GM12878 (cell line): Measurements from ENCODE around the gene MEIOB. TPM values are rescaled to one million over a fixed set of nuclear protein-coding genes. Genes with fewer than 3 reads are reported as not detected.

Experiments used
- ATAC-seq: fragments of 200-7000 bp; cut with Tn5 transposase; 3 replicates; pipeline ENCODE4 v1.9.1; 2020; ENCODE audit warnings: mild to moderate bottlenecking, moderate library complexity
- BruUV-seq: library from RNA; stranded (reverse); fragments of 400-500 nt; replicated peaks from 2 replicates; lab custom pipeline; 2021; lab: Mats Ljungman, UMichigan
- CTCF ChIA-PET: fragments of 300-600 bp; sonication (Branson Sonifier 250); formaldehyde crosslinking; extraction: SDS; loops from one replicate; lab custom pipeline; 2021; ENCODE audit warnings: inconsistent platforms; lab: Yijun Ruan, JAX
- POLR2A ChIA-PET: fragments of 350-600 bp; formaldehyde crosslinking; extraction: SDS; loops from one replicate; lab custom pipeline; 2021; ENCODE audit warnings: inconsistent platforms; lab: Charles Lee
- RAD21 ChIA-PET: fragments of 300-600 bp; sonication (Branson Sonifier 250); formaldehyde crosslinking; loops from one replicate; lab custom pipeline; 2023; ENCODE audit warnings: antibody characterized with exemption; ENCODE audit not compliant: unreplicated experiment; lab: Charles Lee
- SMC1A ChIA-PET: fragments of 300-600 bp; sonication (Branson Sonifier 250); formaldehyde crosslinking; loops from one replicate; lab custom pipeline; 2023; ENCODE audit not compliant: unreplicated experiment, uncharacterized antibody; lab: Charles Lee
- DNase-seq: peaks from one replicate; pipeline ENCODE4 v3.0.0-alpha.2; 2011; ENCODE audit warnings: low read depth, low spot score
- FAIRE-seq: peaks from 3 replicates; lab custom pipeline; 2011; peaks lifted over from hg19 to GRCh38; lab: Jason Lieb, UNC
- H2AFZ ChIP-seq: 2 replicates; pipeline ENCODE4 v1.6.0; 2011; ENCODE audit warnings: low read depth, low read length, control low read depth; ENCODE audit not compliant: control insufficient read depth
- H3K27ac ChIP-seq: 2 replicates; pipeline ENCODE4 v1.5.1; 2011; ENCODE audit warnings: control low read depth; ENCODE audit not compliant: control insufficient read depth, insufficient read depth
- H3K27me3 ChIP-seq, 2 experiments: replicated peaks in 1 of 2; 2 replicates each; pipeline versions ENCODE4 v1.6.0 to v1.6.1; 2011; ENCODE audit warnings: low read length in 1 of 2; ENCODE audit not compliant: control insufficient read depth in 2 of 2, insufficient read depth in 2 of 2
- H3K36me3 ChIP-seq, 2 experiments: 2 replicates each; pipeline ENCODE4 v1.5.1; 2011; ENCODE audit warnings: low read length in 1 of 2; ENCODE audit not compliant: control insufficient read depth in 2 of 2, insufficient read depth in 2 of 2
- H3K4me1 ChIP-seq: 2 replicates; pipeline ENCODE4 v1.6.1; 2011; ENCODE audit warnings: mild to moderate bottlenecking, low read length, moderate library complexity, mixed read lengths; ENCODE audit not compliant: control insufficient read depth, insufficient read depth
- H3K4me2 ChIP-seq: 2 replicates; pipeline ENCODE4 v1.6.0; 2011; ENCODE audit warnings: control low read depth; ENCODE audit not compliant: control insufficient read depth, insufficient read depth
- H3K4me3 ChIP-seq: fragments of 200-600 bp; sonication (generic); 2 replicates; pipeline ENCODE4 v1.5.1; 2016
- H3K79me2 ChIP-seq: 2 replicates; pipeline ENCODE4 v1.6.0; 2011; ENCODE audit warnings: low read length; ENCODE audit not compliant: control insufficient read depth, insufficient read depth
- H3K9ac ChIP-seq: 2 replicates; pipeline ENCODE4 v1.8.0; 2011; ENCODE audit warnings: low read length, control low read depth, mixed read lengths; ENCODE audit not compliant: control insufficient read depth, insufficient read depth
- H3K9me3 ChIP-seq: replicated peaks from 3 replicates; pipeline ENCODE4 v1.5.1; 2011; ENCODE audit warnings: mild to moderate bottlenecking, low read length; ENCODE audit not compliant: control insufficient read depth, insufficient read depth
- H4K20me1 ChIP-seq: 2 replicates; pipeline ENCODE4 v1.6.0; 2011; ENCODE audit not compliant: control insufficient read depth, insufficient read depth
- CBX3 ChIP-seq: fragments of 200-600 bp; sonication (generic); IDR thresholded peaks from 2 replicates; pipeline ENCODE4 v1.6.1; 2016; ENCODE audit warnings: low read depth, borderline replicate concordance
- CREB1 ChIP-seq: IDR thresholded peaks from 2 replicates; pipeline ENCODE4 v1.6.1; 2012; ENCODE audit warnings: low read depth, mild to moderate bottlenecking, inconsistent platforms
- E2F4 ChIP-seq: IDR thresholded peaks from 2 replicates; pipeline ENCODE4 v1.6.1; 2012; ENCODE audit warnings: low read depth, low read length, improper control_type of control experiment
- EGR1 ChIP-seq, 2 experiments: IDR thresholded peaks; 1 replicate in 1 of 2; 2 replicates in 1 of 2; pipeline ENCODE4 v1.6.1; 2011 to 2012; ENCODE audit warnings: low read depth in 2 of 2, low read length in 2 of 2, borderline replicate concordance in 1 of 2, mild to moderate bottlenecking in 1 of 2, moderate library complexity in 1 of 2
- FOXK2 ChIP-seq: fragments of 450-650 bp; IDR thresholded peaks from 2 replicates; pipeline ENCODE4 v1.6.1; 2017; ENCODE audit warnings: mild to moderate bottlenecking, moderate library complexity
- GABPA ChIP-seq: IDR thresholded peaks from 2 replicates; pipeline ENCODE4 v1.6.1; 2014; ENCODE audit warnings: antibody characterized with exemption, low read depth, mild to moderate bottlenecking, inconsistent platforms
- HDAC2 ChIP-seq: fragments of 200-600 bp; sonication (generic); IDR thresholded peaks from 2 replicates; pipeline ENCODE4 v1.6.1; 2017
- JUNB ChIP-seq: IDR thresholded peaks from 2 replicates; pipeline ENCODE4 v1.6.1; 2016; ENCODE audit warnings: antibody characterized with exemption, mild to moderate bottlenecking
- NBN ChIP-seq: fragments of 450-650 bp; IDR thresholded peaks from 2 replicates; pipeline ENCODE4 v1.6.1; 2016
- NR2F1 ChIP-seq: fragments of 450-650 bp; conservative IDR thresholded peaks from 2 replicates; pipeline ENCODE4 v1.6.1; 2017; ENCODE audit warnings: mild to moderate bottlenecking
- REST ChIP-seq: IDR thresholded peaks from 2 replicates; pipeline ENCODE4 v1.6.1; 2012; ENCODE audit warnings: mild to moderate bottlenecking, low read depth, low read length
- SIX5 ChIP-seq: IDR thresholded peaks from 2 replicates; pipeline ENCODE4 v1.6.1; 2011; ENCODE audit warnings: mild to moderate bottlenecking, low read depth, low read length, moderate library complexity; ENCODE audit not compliant: severe bottlenecking
- SUPT20H ChIP-seq: IDR thresholded peaks from 2 replicates; pipeline ENCODE4 v1.6.1; 2011; ENCODE audit warnings: low read depth, mild to moderate bottlenecking, low read length, moderate library complexity, borderline replicate concordance; ENCODE audit not compliant: control insufficient read depth
- TBL1XR1 ChIP-seq: IDR thresholded peaks from 2 replicates; pipeline ENCODE4 v1.6.1; 2012; ENCODE audit warnings: low read depth, low read length, improper control_type of control experiment
- ZNF207 ChIP-seq: fragments of 450-650 bp; IDR thresholded peaks from 2 replicates; pipeline ENCODE4 v1.6.1; 2014; ENCODE audit warnings: antibody characterized with exemption, mild to moderate bottlenecking, borderline replicate concordance
- ZNF687 ChIP-seq: fragments of 450-650 bp; IDR thresholded peaks from 2 replicates; pipeline ENCODE4 v1.6.1; 2017; ENCODE audit warnings: mild to moderate bottlenecking, moderate library complexity
- WGBS: methylation state at CpG from one replicate; pipeline ENCODE4 v1.1.6; 2016; ENCODE audit warnings: low lambda C conversion rate; ENCODE audit not compliant: insufficient replicate concordance, insufficient coverage; ENCODE audit errors: missing lambda C conversion rate; 5-methylcytosine and 5-hydroxymethylcytosine counted together
- in situ Hi-C: fragments of 300-500 bp; cut with MboI; formaldehyde crosslinking; loops from 9 replicates; pipeline ENCODE4 v1.14.3; 2018; ENCODE audit warnings: mixed read lengths
- intact Hi-C: fragments of 100-400 bp; cut with micrococcal nuclease; formaldehyde crosslinking; loops from one replicate; pipeline ENCODE4 v1.14.2; 2022; ENCODE audit not compliant: unreplicated experiment
- polyA plus RNA-seq, 11 experiments: library from polyadenylated mRNA; depleted of rRNA in 4 of 11; unstranded in 6 of 11; stranded (reverse) in 5 of 11; fragments of >200 nt; fragmentation: Nextera tagmentation in 4 of 11; fragmentation: Illumina TruSeq in 1 of 11; extraction: Ambion mirVana in 4 of 11; extraction: Trizol in 1 of 11; gene quantifications; 1 replicate in 1 of 11; 2 replicates in 10 of 11; pipeline versions ENCODE4 v1.2.1 to v1.2.3, GENCODE V29; 2011 to 2016; ENCODE audit warnings: inconsistent platforms in 2 of 11, missing spikeins in 2 of 11, low read depth in 1 of 11
- total RNA-seq, 4 experiments: library from RNA; depleted of rRNA in 3 of 4; stranded (reverse); fragments of >200 nt in 3 of 4; fragmentation: Illumina TruSeq in 1 of 4; extraction: Trizol in 1 of 4; gene quantifications; 2 replicates each; pipeline versions ENCODE4 v1.2.1 to v1.2.3, GENCODE V29; 2013 to 2021

Gene MEIOB
- total and polyA plus RNA-seq, 10 of the 15 experiments (the other 5 are each of a cell fraction or from before 2014, with no cell fraction given), result 0.04 to 0.26 (median 0.09) TPM; not detected in 5

GRCh38 chr16:1861730-1862129 is 10.2 kb downstream of the MEIOB start (continued):
- TF ChIP-seq ZNF687, result no peak
- no peak for TF ChIP-seq EGR1 (IDR thresholded peaks at IDR 0.05; ENCODE audit: borderline replicate concordance in 1 of 2, low read depth in 2 of 2, low read length in 2 of 2)

GRCh38 chr16:1859650-1860049 is 12.3 kb downstream of the MEIOB start:
- TF ChIP-seq REST, result no peak
- no peak for TF ChIP-seq GABPA
- TF ChIP-seq E2F4, result no peak
- no peak for TF ChIP-seq TBL1XR1
- TF ChIP-seq JUNB, result no peak
- no peak for TF ChIP-seq ZNF207
- TF ChIP-seq FOXK2, result no peak
- no peak for TF ChIP-seq CBX3
- TF ChIP-seq HDAC2, result no peak
- TF ChIP-seq NBN, result no peak
- TF ChIP-seq SIX5, result no peak
- TF ChIP-seq SUPT20H, result no peak
- TF ChIP-seq CREB1, result no peak
- TF ChIP-seq NR2F1, result no peak
- TF ChIP-seq, all 136 proteins: peak for 0

More at GRCh38 chr16:1859650-1860049, 12.3 kb downstream of the MEIOB start:
- Histone ChIP-seq H3K27ac (no peak overlapping the region), H3K4me2 (no peak overlapping the region), H2AFZ (no peak overlapping the region), H3K9ac (no peak overlapping the region), H3K27me3 (peaks cover 3 to 6% of the 10 kb centered on the region in 2 experiments; a peak in 3 of 4 replicates), H3K36me3 (no peaks in the 10 kb centered on the region), H3K4me3 (no peak overlapping the region), H3K9me3 (no peaks in the 10 kb centered on the region), H3K79me2 (no peaks in the 10 kb centered on the region), H3K4me1 (no peaks in the 10 kb centered on the region), H4K20me1 (no peaks in the 10 kb centered on the region)
- no peak for FAIRE-seq
- CTCF ChIA-PET, result interaction anchor here (1.1 to 1.2 kb wide), 2 partner anchors 68 to 80 kb away, joined by 3 to 4 read pairs; no protein-coding TSS in a partner anchor
- SMC1A ChIA-PET, result no interaction called here
- BruUV-seq, result no TSS peak
- ATAC-seq, result no peak
- RAD21 ChIA-PET, result no interaction called here
- WGBS, result 27% methylated on average over 8 of the region's 8 CpGs
- no peak for DNase-seq
- in situ Hi-C loops (loop anchor here (10.0 kb wide), 2 partner anchors 75 to 285 kb away; partner anchors contain the start of gene RAB26), intact Hi-C loops (no loop called here)
- POLR2A ChIA-PET, result no interaction called here
